ENCODE results near the gene CHI3L2. TPM values are rescaled to one million over a fixed set of nuclear protein-coding genes. Genes with fewer than 3 reads are reported as not detected.

CHI3L2 gene
- total and polyA plus RNA-seq, 10 donors: 6.0 to 159 (median 30.5) TPM

DNA sequence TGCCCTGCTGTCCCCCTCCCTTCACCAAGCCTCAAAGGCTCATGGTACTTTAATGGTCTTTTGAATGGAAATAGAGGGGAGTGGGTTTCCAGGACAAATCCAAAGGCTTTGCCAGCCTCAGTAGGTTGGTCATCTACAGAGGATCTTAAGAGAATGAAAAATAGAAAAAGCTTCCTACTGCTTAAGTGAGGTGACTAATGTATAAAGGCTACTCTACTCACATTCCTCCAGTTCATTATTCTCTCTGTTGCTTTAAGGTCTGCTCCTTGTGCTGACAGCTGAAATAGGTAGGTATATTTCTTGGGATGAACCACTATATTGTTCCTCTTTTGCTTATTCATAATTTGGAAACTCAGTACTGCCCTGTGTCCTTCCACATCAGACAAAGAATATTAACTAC is 52.8 kb downstream of the CHI3L2 start:
- Histone ChIP-seq H3K4me3 (no peak overlapping the region), H3K36me3 (no peaks in the 10 kb centered on the region), H3K9me3 (peaks cover 0 to 9% (median 0%) of the 10 kb centered on the region in 8 donors), H3K27ac (no peak overlapping the region), H3K27me3 (replicated peaks in 1 of 7) (no peaks in the 10 kb centered on the region), H3K4me1 (no peaks in the 10 kb centered on the region)
- TF ChIP-seq POLR2AphosphoS5 (IDR thresholded peaks at IDR 0.05) (no peak), POLR2A (IDR thresholded peaks at IDR 0.05) (no peak)
- TF ChIP-seq, protein P1, sequence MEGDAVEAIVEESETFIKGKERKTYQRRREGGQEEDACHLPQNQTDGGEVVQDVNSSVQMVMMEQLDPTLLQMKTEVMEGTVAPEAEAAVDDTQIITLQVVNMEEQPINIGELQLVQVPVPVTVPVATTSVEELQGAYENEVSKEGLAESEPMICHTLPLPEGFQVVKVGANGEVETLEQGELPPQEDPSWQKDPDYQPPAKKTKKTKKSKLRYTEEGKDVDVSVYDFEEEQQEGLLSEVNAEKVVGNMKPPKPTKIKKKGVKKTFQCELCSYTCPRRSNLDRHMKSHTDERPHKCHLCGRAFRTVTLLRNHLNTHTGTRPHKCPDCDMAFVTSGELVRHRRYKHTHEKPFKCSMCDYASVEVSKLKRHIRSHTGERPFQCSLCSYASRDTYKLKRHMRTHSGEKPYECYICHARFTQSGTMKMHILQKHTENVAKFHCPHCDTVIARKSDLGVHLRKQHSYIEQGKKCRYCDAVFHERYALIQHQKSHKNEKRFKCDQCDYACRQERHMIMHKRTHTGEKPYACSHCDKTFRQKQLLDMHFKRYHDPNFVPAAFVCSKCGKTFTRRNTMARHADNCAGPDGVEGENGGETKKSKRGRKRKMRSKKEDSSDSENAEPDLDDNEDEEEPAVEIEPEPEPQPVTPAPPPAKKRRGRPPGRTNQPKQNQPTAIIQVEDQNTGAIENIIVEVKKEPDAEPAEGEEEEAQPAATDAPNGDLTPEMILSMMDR (IDR thresholded peaks at IDR 0.05 in 8 of 11, conservative IDR thresholded peaks at IDR 0.05 in 3 of 11): no peak
- DNase-seq: no peak
- intact Hi-C loops (cut with DNase I; ENCODE audit: low total_unique reads): no loop called here

DNA sequence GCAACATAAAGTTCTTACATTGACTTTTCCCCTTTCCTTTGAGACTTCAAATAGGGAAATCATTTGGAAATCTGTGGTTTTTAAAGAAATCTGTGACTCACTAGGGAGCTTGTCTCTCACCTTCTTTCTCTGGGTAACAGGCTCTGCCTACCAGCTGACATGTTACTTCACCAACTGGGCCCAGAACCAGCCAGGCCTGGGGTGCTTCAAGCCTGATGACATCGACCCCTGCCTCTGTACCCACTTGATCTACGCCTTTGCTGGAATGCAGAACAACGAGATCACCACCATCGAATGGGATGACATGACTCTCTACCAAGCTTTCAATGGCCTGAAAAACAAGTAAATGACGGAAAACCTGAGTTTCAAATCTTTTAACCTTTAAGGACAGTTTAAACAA is 53.9 kb downstream of the CHI3L2 start:
- no peak overlapping the region for H3K27ac ChIP-seq
- no peaks in the 10 kb centered on the region for H3K36me3 ChIP-seq
- no peak overlapping the region for H3K4me3 ChIP-seq
- no peak for DNase-seq
- H3K9me3 ChIP-seq: peaks cover 0 to 8% (median 0%) of the 10 kb centered on the region in 8 donors
- H3K4me1 ChIP-seq: no peaks in the 10 kb centered on the region
- intact Hi-C loops (cut with DNase I; ENCODE audit: low total_unique reads): no loop called here
- H3K27me3 ChIP-seq (replicated peaks in 1 of 7): no peaks in the 10 kb centered on the region
- 76 to 93% (median 85%) methylated on average over 5 of the region's 5 CpGs for WGBS, 5 donors
- TF ChIP-seq POLR2A (IDR thresholded peaks at IDR 0.05) (no peak), POLR2AphosphoS5 (IDR thresholded peaks at IDR 0.05) (no peak)
- TF ChIP-seq, protein P1 (IDR thresholded peaks at IDR 0.05 in 8 of 11, conservative IDR thresholded peaks at IDR 0.05 in 3 of 11): no peak

DNA sequence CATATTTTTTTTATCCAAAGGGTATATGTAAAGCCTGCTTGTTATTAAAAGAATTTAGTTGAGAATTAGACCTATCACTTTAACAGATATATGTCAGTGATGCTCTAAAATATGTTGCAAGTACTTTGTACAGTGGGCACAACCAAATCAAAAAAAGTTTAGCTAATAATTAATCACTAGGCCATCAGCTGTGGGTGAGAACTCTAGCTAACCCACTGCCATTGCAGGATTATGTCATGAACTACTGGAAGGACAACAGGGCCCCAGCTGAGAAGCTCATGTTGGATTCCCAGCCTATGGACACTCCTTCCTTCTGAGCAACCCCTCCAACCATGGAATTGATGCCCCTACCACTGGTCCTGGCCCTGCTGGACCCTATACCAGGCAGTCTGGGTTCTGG is 56.3 kb downstream of the CHI3L2 start:
- H3K27ac ChIP-seq: no peak overlapping the region
- no peak for DNase-seq
- H3K4me3 ChIP-seq: no peak overlapping the region
- H3K36me3 ChIP-seq: no peaks in the 10 kb centered on the region
- TF ChIP-seq POLR2A (IDR thresholded peaks at IDR 0.05) (no peak), POLR2AphosphoS5 (IDR thresholded peaks at IDR 0.05) (no peak)
- TF ChIP-seq, protein P1 (IDR thresholded peaks at IDR 0.05 in 8 of 11, conservative IDR thresholded peaks at IDR 0.05 in 3 of 11): no peak
- H3K9me3 ChIP-seq: no peaks in the 10 kb centered on the region
- intact Hi-C loops (cut with DNase I; ENCODE audit: low total_unique reads): no loop called here
- H3K27me3 ChIP-seq (replicated peaks in 1 of 7): no peaks in the 10 kb centered on the region
- no peaks in the 10 kb centered on the region for H3K4me1 ChIP-seq

DNA sequence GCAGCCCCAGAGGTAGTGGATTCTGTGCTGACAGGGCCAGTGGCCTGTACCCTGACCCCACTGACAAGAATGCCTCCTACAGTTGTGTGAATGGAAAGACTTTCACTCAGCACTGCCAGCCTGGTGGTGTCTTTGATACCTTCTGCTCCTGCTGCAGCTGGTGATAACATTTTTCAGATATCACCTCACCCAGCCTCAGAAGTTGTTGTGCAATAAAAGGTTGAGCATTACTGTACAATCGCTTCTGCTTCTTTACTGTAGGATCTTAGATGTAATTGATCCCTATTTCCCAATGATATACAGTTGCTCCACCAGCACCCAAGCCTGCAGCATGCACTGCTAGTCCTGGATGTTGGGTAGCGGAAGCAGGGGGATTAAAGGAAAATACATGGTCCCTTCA is 58.4 kb downstream of the CHI3L2 start:
- WGBS, 5 donors: 85 to 95% (median 88%) methylated on average over 2 of the region's 2 CpGs
- TF ChIP-seq, protein P1 (IDR thresholded peaks at IDR 0.05 in 8 of 11, conservative IDR thresholded peaks at IDR 0.05 in 3 of 11): no peak
- TF ChIP-seq POLR2AphosphoS5 (IDR thresholded peaks at IDR 0.05): no peak
- no peak for TF ChIP-seq POLR2A (IDR thresholded peaks at IDR 0.05)
- DNase-seq: no peak
- Histone ChIP-seq H3K27ac (no peak overlapping the region), H3K4me3 (no peak overlapping the region), H3K27me3 (replicated peaks in 1 of 7) (no peaks in the 10 kb centered on the region), H3K9me3 (no peaks in the 10 kb centered on the region), H3K4me1 (no peaks in the 10 kb centered on the region), H3K36me3 (no peaks in the 10 kb centered on the region)
- intact Hi-C loops (cut with DNase I; ENCODE audit: low total_unique reads): no loop called here

Data from spleen (tissue), 11 donors.